Glutamatergic neuron (in vitro differentiated cells): Measurements from ENCODE around the gene ACOXL. TPM values are rescaled to one million over a fixed set of nuclear protein-coding genes. Genes with fewer than 3 reads are reported as not detected.

Experiments used
- DNase-seq: peaks from one replicate; pipeline ENCODE4 v3.0.0; 2022
- H3K27ac Mint-ChIP-seq: one replicate; pipeline ENCODE4 v1.8.0; 2020; ENCODE audit warnings: mild to moderate bottlenecking, mixed read lengths, inconsistent platforms; ENCODE audit not compliant: unreplicated experiment
- H3K27me3 Mint-ChIP-seq: one replicate; pipeline ENCODE4 v1.8.0; 2020; ENCODE audit warnings: mild to moderate bottlenecking, moderate library complexity, mixed read lengths, inconsistent platforms; ENCODE audit not compliant: unreplicated experiment
- H3K36me3 Mint-ChIP-seq: one replicate; pipeline ENCODE4 v1.8.0; 2020; ENCODE audit warnings: mild to moderate bottlenecking, mixed read lengths, inconsistent platforms; ENCODE audit not compliant: unreplicated experiment
- H3K4me1 Mint-ChIP-seq: one replicate; pipeline ENCODE4 v1.8.0; 2020; ENCODE audit warnings: mild to moderate bottlenecking, low read depth, mixed read lengths, inconsistent platforms; ENCODE audit not compliant: unreplicated experiment
- H3K4me3 Mint-ChIP-seq: one replicate; pipeline ENCODE4 v1.8.0; 2020; ENCODE audit warnings: mild to moderate bottlenecking, mixed read lengths, inconsistent platforms; ENCODE audit not compliant: unreplicated experiment
- H3K9me3 Mint-ChIP-seq: one replicate; pipeline ENCODE4 v1.8.0; 2020; ENCODE audit warnings: mild to moderate bottlenecking, moderate library complexity, mixed read lengths, inconsistent platforms; ENCODE audit not compliant: unreplicated experiment
- CTCF ChIP-seq: fragments of 200-600 bp; sonication (generic); IDR thresholded peaks from one replicate; pipeline ENCODE4 v1.5.0; 2021; ENCODE audit not compliant: partially characterized antibody, unreplicated experiment
- total RNA-seq: library from RNA; stranded (reverse); fragmentation: NEBNext Ultra II Directional; extraction: Animal tissue kit (Norgen Biotek cat#: 25700); gene quantifications from one replicate; pipeline ENCODE4 v1.2.1, GENCODE V29; 2021; ENCODE audit not compliant: unreplicated experiment

The ACOXL gene
- total RNA-seq, 1 donor from 2014 or later = 1.4 TPM

GRCh38 chr2:110909501-110909900 is 177.1 kb downstream of the ACOXL start:
- no peaks in the 10 kb centered on the region for H3K9me3 Mint-ChIP-seq
- H3K27ac Mint-ChIP-seq = no peak overlapping the region
- H3K27me3 Mint-ChIP-seq = no peaks in the 10 kb centered on the region
- no peak for TF ChIP-seq CTCF
- H3K4me3 Mint-ChIP-seq = no peak overlapping the region
- no peak for DNase-seq
- H3K4me1 Mint-ChIP-seq = peaks cover 5% of the 10 kb centered on the region
- no peaks in the 10 kb centered on the region for H3K36me3 Mint-ChIP-seq

- no peaks in the 10 kb centered on the region for H3K4me1 Mint-ChIP-seq
- no peaks in the 10 kb centered on the region for H3K36me3 Mint-ChIP-seq
- no peak for TF ChIP-seq CTCF
- H3K4me3 Mint-ChIP-seq = no peak overlapping the region
- DNase-seq = no peak
- H3K27me3 Mint-ChIP-seq = no peaks in the 10 kb centered on the region
- H3K9me3 Mint-ChIP-seq = no peaks in the 10 kb centered on the region
- H3K27ac Mint-ChIP-seq = no peak overlapping the region
Observed at GRCh38 chr2:110910423-110910822, 178.1 kb downstream of the ACOXL start.

GRCh38 chr2:110919738-110920137 is 187.4 kb downstream of the ACOXL start:
- TF ChIP-seq CTCF = no peak
- H3K27ac Mint-ChIP-seq = no peak overlapping the region
- peaks cover 4% of the 10 kb centered on the region for H3K36me3 Mint-ChIP-seq
- peaks cover 6% of the 10 kb centered on the region for H3K9me3 Mint-ChIP-seq
- H3K4me3 Mint-ChIP-seq = no peak overlapping the region
- peaks cover 1% of the 10 kb centered on the region for H3K27me3 Mint-ChIP-seq
- DNase-seq = no peak
- H3K4me1 Mint-ChIP-seq = no peaks in the 10 kb centered on the region

GRCh38 chr2:110925479-110925878 is 193.1 kb downstream of the ACOXL start:
- Mint-ChIP-seq H3K27ac (no peak overlapping the region), H3K4me1 (no peaks in the 10 kb centered on the region), H3K9me3 (peaks cover 5% of the 10 kb centered on the region), H3K4me3 (no peak overlapping the region), H3K36me3 (peaks cover 7% of the 10 kb centered on the region), H3K27me3 (peaks cover 4% of the 10 kb centered on the region)
- no peak for TF ChIP-seq CTCF
- no peak for DNase-seq

- peaks cover 5% of the 10 kb centered on the region for H3K9me3 Mint-ChIP-seq
- H3K36me3 Mint-ChIP-seq = peaks cover 12% of the 10 kb centered on the region
- H3K27ac Mint-ChIP-seq = no peak overlapping the region
- DNase-seq = no peak
- no peak for TF ChIP-seq CTCF
- no peaks in the 10 kb centered on the region for H3K4me1 Mint-ChIP-seq
- H3K27me3 Mint-ChIP-seq = peaks cover 4% of the 10 kb centered on the region
- no peak overlapping the region for H3K4me3 Mint-ChIP-seq
Observed at GRCh38 chr2:110927526-110927925, 195.2 kb downstream of the ACOXL start.
